ENCODE data around the gene KRTAP25-1. TPM values are rescaled to one million over a fixed set of nuclear protein-coding genes. Genes with fewer than 3 reads are reported as not detected.

The KRTAP25-1 gene
- polyA plus RNA-seq, 1 donor = not detected

DNA sequence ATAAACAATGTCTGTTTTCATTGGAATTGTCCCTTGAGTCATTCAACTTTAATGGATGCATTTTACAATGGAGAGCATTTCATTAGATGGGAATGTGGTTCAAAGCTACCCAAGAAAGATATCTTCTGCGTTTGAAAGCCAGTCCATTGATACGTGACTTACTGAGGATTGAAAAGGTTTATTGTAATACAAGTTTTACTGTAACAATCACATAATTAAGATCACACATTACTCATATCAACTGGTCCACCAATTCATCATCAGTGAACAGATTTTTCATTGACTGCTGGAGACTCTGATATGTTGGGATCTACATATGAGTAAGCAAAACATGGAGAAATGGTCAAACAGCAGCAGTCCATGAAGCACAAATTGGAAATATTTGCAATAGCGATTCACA, 39.4 kb downstream of the KRTAP25-1 start:
- no peak for DNase-seq

DNA sequence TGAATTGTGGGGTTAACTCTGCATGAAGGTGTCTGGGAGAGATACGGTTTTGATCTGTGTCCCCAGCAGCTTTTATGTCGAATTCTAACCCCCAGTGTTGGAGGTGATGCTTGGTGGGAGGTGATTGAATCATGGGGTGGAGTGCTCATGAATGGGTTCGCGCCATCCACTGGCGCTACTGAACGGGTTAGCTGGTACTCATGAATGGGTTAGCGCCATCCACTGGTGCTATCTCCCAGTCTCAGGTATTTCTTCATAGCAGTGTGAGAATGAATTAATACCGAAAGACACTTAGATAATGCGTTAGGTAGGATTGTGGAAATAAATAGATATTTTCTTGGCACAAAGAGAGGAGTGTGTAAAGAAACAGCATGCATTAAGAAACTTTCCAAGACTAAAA, 40.5 kb downstream of the KRTAP25-1 start:
- DNase-seq = no peak

DNA sequence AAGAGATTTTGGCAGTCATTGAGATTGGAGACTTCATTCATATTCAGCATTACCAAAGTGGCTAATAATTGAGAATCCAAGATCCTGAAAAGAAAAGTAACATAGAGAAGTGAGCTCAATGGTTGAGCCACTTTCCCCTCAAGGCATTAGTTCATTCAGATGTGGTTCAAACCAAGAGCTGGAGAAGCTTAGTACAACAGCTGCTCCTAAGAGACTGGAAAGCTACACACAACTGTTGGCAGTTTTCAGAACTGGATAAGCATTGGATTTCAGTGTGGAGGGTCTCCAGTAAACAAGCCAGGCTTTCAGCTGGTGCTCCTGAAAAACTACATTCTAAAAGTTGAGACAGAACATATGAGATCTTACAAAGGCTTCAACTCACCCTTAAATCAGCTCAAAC, 44.3 kb downstream of the KRTAP25-1 start:
- DNase-seq = no peak

DNA sequence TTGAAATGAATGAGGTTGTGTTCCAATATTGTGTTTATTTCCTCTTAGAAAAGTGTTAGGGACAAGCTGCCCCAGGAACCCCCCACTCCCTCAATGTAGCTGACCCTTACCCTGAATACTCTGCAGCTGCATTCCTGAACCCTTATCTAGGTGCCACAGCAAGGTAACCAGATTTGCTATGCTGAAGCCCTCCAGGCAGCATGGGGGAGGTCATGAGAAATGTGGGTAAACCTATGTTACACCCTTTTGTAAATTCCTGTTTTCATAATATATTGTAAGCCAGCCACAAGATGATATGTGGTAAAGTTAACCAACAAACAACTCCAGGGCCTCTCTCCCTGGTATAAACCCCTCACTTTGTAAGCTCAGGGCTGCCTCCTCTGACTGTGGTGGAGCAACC, 45.6 kb downstream of the KRTAP25-1 start:
- DNase-seq = no peak

GRCh38 chr21:30240661-30241060, 48.7 kb downstream of the KRTAP25-1 start:
- no peak for DNase-seq

Other genes starting within 250 kb of the KRTAP25-1 start
- not detected for gene CLDN17, start 122.7 kb downstream of the KRTAP25-1 start, polyA plus RNA-seq (ENCODE audit: insufficient read length)
- 48.9 TPM for gene CLDN8, start 73.4 kb downstream of the KRTAP25-1 start, polyA plus RNA-seq (ENCODE audit: insufficient read length)
- gene KRTAP24-1, start 6.6 kb downstream of the KRTAP25-1 start, polyA plus RNA-seq (ENCODE audit: insufficient read length) = not detected
- gene KRTAP26-1, start 30.8 kb upstream of the KRTAP25-1 start, polyA plus RNA-seq (ENCODE audit: insufficient read length) = not detected
- gene KRTAP27-1, start 48.2 kb upstream of the KRTAP25-1 start, polyA plus RNA-seq (ENCODE audit: insufficient read length) = not detected
- gene KRTAP23-1, start 59.1 kb upstream of the KRTAP25-1 start, polyA plus RNA-seq (ENCODE audit: insufficient read length) = not detected
- gene KRTAP13-2, start 82.8 kb upstream of the KRTAP25-1 start, polyA plus RNA-seq (ENCODE audit: insufficient read length) = not detected
- not detected for gene KRTAP13-1, start 106.5 kb upstream of the KRTAP25-1 start, polyA plus RNA-seq (ENCODE audit: insufficient read length)
- gene KRTAP13-3, start 136.4 kb upstream of the KRTAP25-1 start, polyA plus RNA-seq (ENCODE audit: insufficient read length) = not detected
- not detected for gene KRTAP13-4, start 140.7 kb upstream of the KRTAP25-1 start, polyA plus RNA-seq (ENCODE audit: insufficient read length)
- not detected for gene KRTAP15-1, start 150.8 kb upstream of the KRTAP25-1 start, polyA plus RNA-seq (ENCODE audit: insufficient read length)
- gene KRTAP19-1, start 190.9 kb upstream of the KRTAP25-1 start, polyA plus RNA-seq (ENCODE audit: insufficient read length) = not detected
- gene KRTAP19-2, start 197.9 kb upstream of the KRTAP25-1 start, polyA plus RNA-seq (ENCODE audit: insufficient read length) = not detected
- gene KRTAP19-3, start 202.5 kb upstream of the KRTAP25-1 start, polyA plus RNA-seq (ENCODE audit: insufficient read length) = not detected
- gene KRTAP19-4, start 207.7 kb upstream of the KRTAP25-1 start, polyA plus RNA-seq (ENCODE audit: insufficient read length) = not detected
- gene KRTAP19-5, start 212.6 kb upstream of the KRTAP25-1 start, polyA plus RNA-seq (ENCODE audit: insufficient read length) = not detected

Data from left kidney (tissue), 2 donors.